ENCODE data around the gene ADM5. TPM values are rescaled to one million over a fixed set of nuclear protein-coding genes. Genes with fewer than 3 reads are reported as not detected.

ADM5 gene
- total and polyA plus RNA-seq, 2 experiments from 2014 or later: 2.8 to 5.7 TPM

GRCh38 chr19:49685845-49686332, 3.5 kb upstream of the ADM5 start (continued):
- TF ChIP-seq ETS1 (IDR thresholded peaks at IDR 0.05) (no peak), EZH2 (IDR thresholded peaks at IDR 0.05; ENCODE audit: low read depth, unreplicated experiment) (no peak), NANOG (IDR thresholded peaks at IDR 0.05; ENCODE audit: borderline replicate concordance) (no peak), REST (IDR thresholded peaks at IDR 0.05; ENCODE audit: unreplicated experiment) (no peak), POLR2AphosphoS5 (IDR thresholded peaks at IDR 0.05; ENCODE audit: low read depth) (no peak)

GRCh38 chr19:49686503-49687088, 2.8 kb upstream of the ADM5 start:
- no peak for TF ChIP-seq CREB1 (CRISPR knock-in tag; IDR thresholded peaks at IDR 0.05; ENCODE audit: low read depth)
- DNase-seq (ENCODE audit: low spot score): no peak
- H3K27me3 ChIP-seq (ENCODE audit: insufficient read depth): no peaks in the 10 kb centered on the region
- no peaks in the 10 kb centered on the region for H3K9me2 ChIP-seq (ENCODE audit: insufficient read depth)
- H3K27ac ChIP-seq (ENCODE audit: low read depth): peak overlapping the region; percentile 79; the same call in 1 of the 2 replicates
- peaks cover 63% of the 10 kb centered on the region for H3K36me3 Mint-ChIP-seq (ENCODE audit: low read depth)
- peaks cover 23% of the 10 kb centered on the region for H3K4me1 ChIP-seq (ENCODE audit: insufficient read depth)
- peaks cover 46% of the 10 kb centered on the region for H3K4me1 Mint-ChIP-seq
- peaks cover 47% of the 10 kb centered on the region for H4K20me1 ChIP-seq (replicated peaks; ENCODE audit: insufficient read depth)
- no peak overlapping the region for H3K4me2 ChIP-seq
- peaks cover 27% of the 10 kb centered on the region for H3K79me2 ChIP-seq (replicated peaks; ENCODE audit: insufficient read depth)
- no peak overlapping the region for H3K27ac Mint-ChIP-seq
- H3K4me3 Mint-ChIP-seq: peak overlapping the region; percentile 26; the same call in 1 of the 3 replicates
- ATAC-seq: no peak
- H3K27me3 Mint-ChIP-seq (ENCODE audit: insufficient read depth, low read depth, poor library complexity): peaks cover 44% of the 10 kb centered on the region
- peaks cover 36% of the 10 kb centered on the region for H3K36me3 ChIP-seq (ENCODE audit: insufficient read depth)
- peaks cover 8% of the 10 kb centered on the region for H3K9me3 Mint-ChIP-seq
- peaks cover 69% of the 10 kb centered on the region for H3F3A ChIP-seq (replicated peaks; ENCODE audit: low read depth)
- H2AFZ ChIP-seq: no peak overlapping the region
- H3K4me3 ChIP-seq: no peak overlapping the region

GRCh38 chr19:49687150-49687549, 2.2 kb upstream of the ADM5 start:
- H3K79me2 ChIP-seq (replicated peaks; ENCODE audit: insufficient read depth): peaks cover 22% of the 10 kb centered on the region
- DNase-seq (ENCODE audit: low spot score): no peak
- peak overlapping the region; percentile 85 for H3K27ac ChIP-seq (ENCODE audit: low read depth)
- Mint-ChIP-seq H3K27ac (no peak overlapping the region), H3K4me3 (peak overlapping the region; percentile 26; the same call in 1 of the 3 replicates), H3K4me1 (peaks cover 48% of the 10 kb centered on the region), H3K9me3 (peaks cover 8% of the 10 kb centered on the region), H3K36me3 (ENCODE audit: low read depth) (peaks cover 58% of the 10 kb centered on the region), H3K27me3 (ENCODE audit: insufficient read depth, low read depth, poor library complexity) (peaks cover 44% of the 10 kb centered on the region)
- H3F3A ChIP-seq (replicated peaks; ENCODE audit: low read depth): peaks cover 64% of the 10 kb centered on the region
- ATAC-seq: no peak
- H4K20me1 ChIP-seq (replicated peaks; ENCODE audit: insufficient read depth): peaks cover 42% of the 10 kb centered on the region
- H3K4me1 ChIP-seq (ENCODE audit: insufficient read depth): peaks cover 23% of the 10 kb centered on the region
- H3K4me3 ChIP-seq: no peak overlapping the region
- peaks cover 31% of the 10 kb centered on the region for H3K36me3 ChIP-seq (ENCODE audit: insufficient read depth)
- no peaks in the 10 kb centered on the region for H3K9me2 ChIP-seq (ENCODE audit: insufficient read depth)
- H3K27me3 ChIP-seq (ENCODE audit: insufficient read depth): no peaks in the 10 kb centered on the region
- H3K4me2 ChIP-seq: 0 out of 2 replicates have a peak overlapping the region, but pooled peaks have one; percentile 99
- H2AFZ ChIP-seq: no peak overlapping the region
- no peak for TF ChIP-seq JUNB (IDR thresholded peaks at IDR 0.05; ENCODE audit: unreplicated experiment)
- no peak for TF ChIP-seq CREB1 (CRISPR knock-in tag; IDR thresholded peaks at IDR 0.05; ENCODE audit: low read depth)
- no peak for TF ChIP-seq STAT1 (IDR thresholded peaks at IDR 0.05; ENCODE audit: unreplicated experiment)
- no peak for TF ChIP-seq ZNF114 (CRISPR knock-in tag; IDR thresholded peaks at IDR 0.05)
- TF ChIP-seq CTCF (conservative IDR thresholded peaks at IDR 0.05; ENCODE audit: low read depth in 2 of 2): no peak
- no peak for TF ChIP-seq EZH2 (IDR thresholded peaks at IDR 0.05; ENCODE audit: low read depth, unreplicated experiment)
- TF ChIP-seq ZNF331 (CRISPR knock-in tag; IDR thresholded peaks at IDR 0.05; ENCODE audit: low read depth): no peak

Data from GM23338 (cell line).